Mesenchymal stem cell (in vitro differentiated cells and primary cell): ENCODE data around the gene NEUROD6. TPM values are rescaled to one million over a fixed set of nuclear protein-coding genes. Genes with fewer than 3 reads are reported as not detected.
A peak's percentile ranks its signal among the peaks of the same experiment; 100 is the strongest.

Source experiments
- DNase-seq: peaks from one replicate; pipeline ENCODE4 v3.0.0-alpha.2; 2013
- H2AFZ ChIP-seq: one replicate; pipeline ENCODE4 v1.6.1; 2013; ENCODE audit warnings: low read depth, mild to moderate bottlenecking, control low read depth, inconsistent platforms, low read length, moderate library complexity
- H2AK5ac ChIP-seq: 2 replicates; pipeline ENCODE4 v1.6.1; 2013; ENCODE audit warnings: low read length, moderate library complexity, mild to moderate bottlenecking, inconsistent platforms; ENCODE audit not compliant: severe bottlenecking
- H2BK120ac ChIP-seq: one replicate; pipeline ENCODE4 v1.6.1; 2013; ENCODE audit warnings: low read depth, mild to moderate bottlenecking, inconsistent platforms, low read length, moderate library complexity
- H2BK12ac ChIP-seq, 2 experiments: one replicate each; pipeline ENCODE4 v1.6.1; 2013; ENCODE audit warnings: inconsistent platforms in 2 of 2, low read length in 2 of 2, mild to moderate bottlenecking in 2 of 2, moderate library complexity in 2 of 2, control low read depth in 1 of 2
- H2BK15ac ChIP-seq: one replicate; pipeline ENCODE4 v1.6.1; 2013; ENCODE audit warnings: mild to moderate bottlenecking, low read depth, inconsistent platforms; ENCODE audit not compliant: poor library complexity, severe bottlenecking
- H2BK5ac ChIP-seq: 2 replicates; pipeline ENCODE4 v1.6.1; 2013; ENCODE audit warnings: low read depth, mild to moderate bottlenecking, low read length, control low read depth, inconsistent platforms; ENCODE audit not compliant: poor library complexity, severe bottlenecking
- H3K14ac ChIP-seq, 2 experiments: one replicate each; pipeline ENCODE4 v1.6.1; 2013; ENCODE audit warnings: inconsistent platforms in 2 of 2, low read length in 2 of 2, control low read depth in 1 of 2, mild to moderate bottlenecking in 1 of 2, moderate library complexity in 1 of 2
- H3K18ac ChIP-seq, 2 experiments: one replicate each; pipeline ENCODE4 v1.6.1; 2013; ENCODE audit warnings: inconsistent platforms in 2 of 2, low read length in 2 of 2, control low read depth in 1 of 2, low read depth in 1 of 2, mild to moderate bottlenecking in 1 of 2
- H3K23ac ChIP-seq, 2 experiments: one replicate each; pipeline ENCODE4 v1.6.1; 2013; ENCODE audit warnings: inconsistent platforms in 2 of 2, low read length in 2 of 2, mild to moderate bottlenecking in 2 of 2, moderate library complexity in 2 of 2, control low read depth in 1 of 2
- H3K27ac ChIP-seq: 2 replicates; pipeline ENCODE4 v1.5.1; 2013; ENCODE audit warnings: mild to moderate bottlenecking, moderate library complexity, low read length, control low read depth, inconsistent platforms; ENCODE audit not compliant: poor library complexity, severe bottlenecking
- H3K27me3 ChIP-seq, 2 experiments: 2 replicates each; pipeline versions ENCODE4 v1.6.1 to v1.7.0; 2013; ENCODE audit warnings: low read length in 2 of 2, mild to moderate bottlenecking in 2 of 2, moderate library complexity in 2 of 2, control low read depth in 1 of 2, inconsistent platforms in 1 of 2; ENCODE audit not compliant: control insufficient read depth in 1 of 2, insufficient read depth in 1 of 2
- H3K36me3 ChIP-seq, 2 experiments: 2 replicates each; pipeline versions ENCODE4 v1.6.1 to v1.7.0; 2013; ENCODE audit warnings: low read length in 2 of 2, control low read depth in 1 of 2, inconsistent platforms in 1 of 2, low read depth in 1 of 2, mild to moderate bottlenecking in 1 of 2; ENCODE audit not compliant: insufficient read depth in 2 of 2, control insufficient read depth in 1 of 2
- H3K4ac ChIP-seq, 2 experiments: one replicate each; pipeline ENCODE4 v1.6.1; 2013; ENCODE audit warnings: inconsistent platforms in 2 of 2, low read length in 2 of 2, mild to moderate bottlenecking in 2 of 2, moderate library complexity in 2 of 2, control low read depth in 1 of 2, low read depth in 1 of 2
- H3K4me1 ChIP-seq: 2 replicates; pipeline ENCODE4 v1.6.1; 2013; ENCODE audit warnings: low read depth, low read length, control low read depth; ENCODE audit not compliant: control insufficient read depth, insufficient read depth
- H3K4me2 ChIP-seq: 2 replicates; pipeline ENCODE4 v1.6.1; 2013; ENCODE audit warnings: low read length, mild to moderate bottlenecking, inconsistent platforms; ENCODE audit not compliant: poor library complexity, severe bottlenecking
- H3K4me3 ChIP-seq, 2 experiments: 2 replicates each; pipeline versions ENCODE4 v1.5.1 to v1.7.0; 2013; ENCODE audit warnings: low read length in 2 of 2, mild to moderate bottlenecking in 2 of 2, control low read depth in 1 of 2, low read depth in 1 of 2; ENCODE audit not compliant: insufficient read depth in 1 of 2
- H3K79me1 ChIP-seq: replicated peaks from 2 replicates; pipeline ENCODE4 v1.6.1; 2013; ENCODE audit warnings: mild to moderate bottlenecking, control low read depth, low read length, inconsistent platforms; ENCODE audit not compliant: poor library complexity, severe bottlenecking
- H3K9ac ChIP-seq: 2 replicates; pipeline ENCODE4 v1.7.0; 2013; ENCODE audit warnings: mild to moderate bottlenecking, low read length, moderate library complexity
- H3K9me3 ChIP-seq: 2 replicates; pipeline ENCODE4 v1.7.0; 2013; ENCODE audit warnings: mild to moderate bottlenecking, low read length; ENCODE audit not compliant: control insufficient read depth
- H4K8ac ChIP-seq: one replicate; pipeline ENCODE4 v1.6.1; 2013; ENCODE audit warnings: inconsistent platforms, mild to moderate bottlenecking, low read length, moderate library complexity
- H4K91ac ChIP-seq: one replicate; pipeline ENCODE4 v1.6.1; 2013; ENCODE audit warnings: mild to moderate bottlenecking, low read length, inconsistent platforms
- WGBS: methylation state at CpG from one replicate; pipeline ENCODE4 v1.1.7; 2013; ENCODE audit warnings: mixed read lengths; 5-methylcytosine and 5-hydroxymethylcytosine counted together
- polyA plus RNA-seq, 2 experiments: library from polyadenylated mRNA; stranded (reverse); fragments of 200-250 nt; gene quantifications; one replicate each; pipeline ENCODE4 v1.2.3, GENCODE V29; 2013

Gene NEUROD6
- not detected for polyA plus RNA-seq (2013, experiment 1 of 2)
- polyA plus RNA-seq (2013, experiment 2 of 2): not detected

DNA sequence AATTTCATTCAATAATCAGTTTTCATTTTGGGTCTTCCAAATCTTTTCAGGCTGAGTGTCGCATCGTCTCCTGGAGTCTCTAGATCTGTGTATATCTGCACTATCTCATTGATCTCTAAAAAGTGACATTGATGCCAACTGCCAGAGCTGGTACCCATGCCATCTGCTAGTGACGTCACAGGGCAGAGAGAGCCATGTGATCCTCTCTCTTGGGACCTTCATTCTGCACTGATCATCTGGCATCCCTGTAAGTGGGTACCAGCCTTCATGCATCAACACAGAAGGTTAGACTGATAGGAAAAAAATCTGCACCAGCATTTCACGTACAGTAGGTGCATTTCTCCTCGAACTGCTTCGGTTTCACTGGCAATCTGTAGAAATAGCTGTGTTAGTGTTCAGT is at the start of gene NEUROD6:
NEUROD6 (minus strand) TSS at position 124 of the 400 bp plus-strand sequence. CDS start 1,458 bp downstream, outside the sequence.
- Histone ChIP-seq H3K27ac (no peak within 1 kb of the TSS), H2AFZ (no peak within 1 kb of the TSS), H3K36me3 (no peaks in the 10 kb centered on the region), H3K9me3 (no peaks in the 10 kb centered on the region), H3K4me3 (no peak within 1 kb of the TSS), H2BK12ac (no peak within 1 kb of the TSS), H4K8ac (no peak within 1 kb of the TSS), H2BK120ac (no peak within 1 kb of the TSS), H2BK15ac (no peak within 1 kb of the TSS), H3K23ac (no peak within 1 kb of the TSS), H3K9ac (no peak within 1 kb of the TSS), H3K79me1 (no peaks in the 10 kb centered on the region), H4K91ac (no peak within 1 kb of the TSS), H2BK5ac (no peak within 1 kb of the TSS), H3K4me2 (no peak within 1 kb of the TSS), H3K18ac (no peak within 1 kb of the TSS), H2AK5ac (no peak within 1 kb of the TSS), H3K14ac (no peak within 1 kb of the TSS), H3K4me1 (peaks cover 7% of the 10 kb centered on the region), H3K27me3 (peaks cover 27 to 62% of the 10 kb centered on the region in 2 experiments), H3K4ac (no peak within 1 kb of the TSS)
- DNase-seq: no peak
- 85% methylated on average over 6 of the region's 6 CpGs for WGBS

DNA sequence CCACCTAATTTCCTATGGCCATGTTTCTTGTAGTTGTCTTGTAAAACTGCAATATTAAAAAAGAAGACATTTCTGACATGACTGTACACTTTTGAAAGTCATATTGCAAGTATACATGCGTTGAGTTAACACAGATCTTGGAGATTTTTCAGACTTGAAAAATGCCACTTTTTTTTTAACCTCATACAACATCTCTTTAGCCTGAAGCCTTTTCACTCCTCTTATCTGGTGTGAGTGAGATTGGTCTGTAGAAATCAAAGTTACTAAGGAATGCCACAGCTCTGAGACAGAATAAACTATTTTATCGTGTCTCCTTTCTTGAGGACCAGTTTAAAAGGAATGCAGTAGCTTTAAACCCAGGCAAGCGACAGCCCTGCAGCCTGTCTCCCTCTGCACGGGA is 43.9 kb upstream of the NEUROD6 start:
- no peak overlapping the region for H2BK12ac ChIP-seq
- WGBS: 87% methylated on average over 3 of the region's 4 CpGs

GRCh38 chr7:31382722-31383121 is 42.2 kb upstream of the NEUROD6 start:
- Histone ChIP-seq H2AFZ (no peak overlapping the region), H2BK15ac (no peak overlapping the region), H3K4ac (no peak overlapping the region), H4K8ac (no peak overlapping the region), H4K91ac (no peak overlapping the region), H3K9me3 (no peaks in the 10 kb centered on the region), H2AK5ac (no peak overlapping the region), H3K27ac (no peak overlapping the region), H3K36me3 (no peaks in the 10 kb centered on the region), H2BK5ac (no peak overlapping the region), H3K18ac (no peak overlapping the region), H3K4me2 (no peak overlapping the region), H2BK12ac (no peak overlapping the region), H3K79me1 (no peaks in the 10 kb centered on the region), H2BK120ac (no peak overlapping the region), H3K9ac (no peak overlapping the region), H3K4me1 (no peaks in the 10 kb centered on the region), H3K4me3 (no peak overlapping the region), H3K14ac (no peak overlapping the region), H3K23ac (no peak overlapping the region), H3K27me3 (no peaks in the 10 kb centered on the region)
- no CpG with 5 or more reads among the region's 2 CpGs for WGBS
- no peak for DNase-seq

More for the DNA sequence above, 43.9 kb upstream of the NEUROD6 start:
- Histone ChIP-seq H3K27ac (no peak overlapping the region), H3K23ac (no peak overlapping the region), H3K14ac (no peak overlapping the region), H2AK5ac (no peak overlapping the region), H2BK120ac (no peak overlapping the region), H2AFZ (no peak overlapping the region), H3K4me1 (no peaks in the 10 kb centered on the region), H3K79me1 (no peaks in the 10 kb centered on the region), H3K9me3 (no peaks in the 10 kb centered on the region), H2BK5ac (no peak overlapping the region), H2BK15ac (no peak overlapping the region), H3K18ac (no peak overlapping the region), H3K9ac (no peak overlapping the region), H3K4me2 (no peak overlapping the region), H4K91ac (no peak overlapping the region), H4K8ac (no peak overlapping the region), H3K36me3 (no peaks in the 10 kb centered on the region), H3K4me3 (no peak overlapping the region), H3K4ac (no peak overlapping the region), H3K27me3 (no peaks in the 10 kb centered on the region)
- DNase-seq: no peak

GRCh38 chr7:31373337-31374289 is 33.1 kb upstream of the NEUROD6 start:
- Histone ChIP-seq H2BK15ac (no peak overlapping the region), H2BK12ac (no peak overlapping the region), H3K36me3 (no peaks in the 10 kb centered on the region), H3K4me1 (no peaks in the 10 kb centered on the region), H3K23ac (no peak overlapping the region), H4K91ac (no peak overlapping the region), H3K27ac (no peak overlapping the region), H2BK5ac (no peak overlapping the region), H3K14ac (no peak overlapping the region), H3K79me1 (no peaks in the 10 kb centered on the region), H4K8ac (no peak overlapping the region), H3K9ac (no peak overlapping the region), H2BK120ac (no peak overlapping the region), H3K18ac (no peak overlapping the region), H3K27me3 (peaks cover 4 to 49% of the 10 kb centered on the region in 2 experiments), H3K4me2 (no peak overlapping the region), H3K9me3 (no peaks in the 10 kb centered on the region), H3K4ac (no peak overlapping the region), H2AK5ac (no peak overlapping the region), H2AFZ (no peak overlapping the region), H3K4me3 (no peak overlapping the region)
- DNase-seq: peak; percentile 46
- WGBS: 69% methylated on average over 12 of the region's 12 CpGs
